HEK293 (cell line): ENCODE data around the gene PHACTR1.

Source experiments
- CTCF ChIA-PET: fragments of 350-600 bp; formaldehyde crosslinking; extraction: SDS; loops from one replicate; lab custom pipeline; 2021; ENCODE audit warnings: antibody characterized with exemption; lab: Yijun Ruan, JAX
- POLR2A ChIA-PET: fragments of 300-600 bp; formaldehyde crosslinking; extraction: SDS; loops from one replicate; lab custom pipeline; 2020; ENCODE audit warnings: antibody characterized with exemption, inconsistent platforms; lab: Yijun Ruan, JAX
- H3K27ac ChIP-seq: fragments of 200-500 bp; sonication (Bioruptor generic); 2 replicates; pipeline ENCODE4 v1.5.1; 2014; ENCODE audit warnings: low read depth, low read length, control low read depth, inconsistent platforms; ENCODE audit errors: extremely low read depth
- H3K36me3 ChIP-seq, 2 experiments: fragments of 200-500 bp in 1 of 2; sonication (Bioruptor generic) in 1 of 2; 1 replicate in 1 of 2; 2 replicates in 1 of 2; pipeline ENCODE4 v1.5.1; 2014 to 2017; ENCODE audit warnings: inconsistent platforms in 2 of 2, low read length in 2 of 2; ENCODE audit not compliant: control insufficient read depth in 2 of 2, insufficient read depth in 1 of 2
- H3K4me1 ChIP-seq: fragments of 200-500 bp; sonication (Bioruptor generic); 2 replicates; pipeline ENCODE4 v1.5.1; 2014; ENCODE audit warnings: mild to moderate bottlenecking, low read length, inconsistent platforms; ENCODE audit not compliant: control insufficient read depth, insufficient read depth
- H3K4me3 ChIP-seq: 2 replicates; pipeline ENCODE4 v1.5.1; 2011; ENCODE audit warnings: low read depth, mild to moderate bottlenecking, control low read depth, low read length, moderate library complexity
- H3K9me3 ChIP-seq: fragments of 200-500 bp; sonication (Bioruptor generic); 2 replicates; pipeline ENCODE4 v1.5.1; 2014; ENCODE audit warnings: low read depth, low read length, inconsistent platforms; ENCODE audit not compliant: control insufficient read depth, insufficient read depth
- GFI1B ChIP-seq: fragments of 450-650 bp; formaldehyde crosslinking; IDR thresholded peaks from 2 replicates; pipeline ENCODE4 v1.5.1; 2016; ENCODE audit warnings: missing biosample characterization, missing genetic modification characterization
- GLIS2 ChIP-seq: fragments of 450-650 bp; formaldehyde crosslinking; IDR thresholded peaks from 2 replicates; pipeline ENCODE4 v1.5.1; 2016; ENCODE audit warnings: missing biosample characterization, missing genetic modification characterization
- HOXA7 ChIP-seq: sonication (generic); formaldehyde crosslinking; IDR thresholded peaks from 2 replicates; pipeline ENCODE4 v1.8.1; 2022; ENCODE audit warnings: missing genetic modification reagents, borderline replicate concordance
- INSM2 ChIP-seq: fragments of 450-650 bp; formaldehyde crosslinking; IDR thresholded peaks from 2 replicates; pipeline ENCODE4 v1.5.1; 2016; ENCODE audit warnings: missing biosample characterization, missing genetic modification characterization
- KLF17 ChIP-seq: fragments of 450-650 bp; formaldehyde crosslinking; IDR thresholded peaks from 2 replicates; pipeline ENCODE4 v1.5.1; 2016; ENCODE audit warnings: missing biosample characterization, missing genetic modification characterization
- MZF1 ChIP-seq: fragments of 450-650 bp; formaldehyde crosslinking; IDR thresholded peaks from 2 replicates; pipeline ENCODE4 v1.5.1; 2017; ENCODE audit warnings: missing biosample characterization, missing genetic modification characterization, borderline replicate concordance
- OSR2 ChIP-seq: fragments of 450-650 bp; formaldehyde crosslinking; IDR thresholded peaks from 2 replicates; pipeline ENCODE4 v1.5.1; 2016; ENCODE audit warnings: missing biosample characterization, missing genetic modification characterization
- RBAK ChIP-seq: fragments of 450-650 bp; formaldehyde crosslinking; IDR thresholded peaks from 2 replicates; pipeline ENCODE4 v1.5.1; 2016; ENCODE audit warnings: missing biosample characterization, missing genetic modification characterization
- TCF7L2 ChIP-seq: IDR thresholded peaks from 2 replicates; pipeline ENCODE4 v1.6.1; 2011; ENCODE audit warnings: low read depth, mild to moderate bottlenecking, inconsistent platforms, low read length, moderate library complexity, borderline replicate concordance
- YY2 ChIP-seq: fragments of 450-650 bp; formaldehyde crosslinking; IDR thresholded peaks from 2 replicates; pipeline ENCODE4 v1.5.1; 2016; ENCODE audit warnings: missing biosample characterization, missing genetic modification characterization
- ZNF133 ChIP-seq: fragments of 450-650 bp; formaldehyde crosslinking; IDR thresholded peaks from 2 replicates; pipeline ENCODE4 v1.5.1; 2016; ENCODE audit warnings: missing biosample characterization, missing genetic modification characterization
- ZNF146 ChIP-seq: fragments of 450-650 bp; formaldehyde crosslinking; IDR thresholded peaks from 2 replicates; pipeline ENCODE4 v1.5.1; 2016; ENCODE audit warnings: missing biosample characterization, missing genetic modification characterization
- ZNF16 ChIP-seq: fragments of 450-650 bp; formaldehyde crosslinking; IDR thresholded peaks from 2 replicates; pipeline ENCODE4 v1.5.1; 2016; ENCODE audit warnings: low read depth, missing biosample characterization, missing genetic modification characterization
- ZNF350 ChIP-seq: fragments of 450-650 bp; formaldehyde crosslinking; IDR thresholded peaks from 2 replicates; pipeline ENCODE4 v1.5.0; 2017; ENCODE audit warnings: missing biosample characterization, mild to moderate bottlenecking, missing genetic modification characterization
- ZNF558 ChIP-seq: fragments of 450-650 bp; formaldehyde crosslinking; IDR thresholded peaks from 2 replicates; pipeline ENCODE4 v1.5.1; 2016; ENCODE audit warnings: missing biosample characterization, missing genetic modification characterization
- ZNF560 ChIP-seq: fragments of 450-650 bp; formaldehyde crosslinking; IDR thresholded peaks from 2 replicates; pipeline ENCODE4 v1.5.1; 2017; ENCODE audit warnings: missing biosample characterization, missing genetic modification characterization, borderline replicate concordance
- ZNF585B ChIP-seq: fragments of 450-650 bp; formaldehyde crosslinking; IDR thresholded peaks from 2 replicates; pipeline ENCODE4 v1.5.1; 2016; ENCODE audit warnings: missing biosample characterization, missing genetic modification characterization
- ZNF621 ChIP-seq: fragments of 450-650 bp; formaldehyde crosslinking; IDR thresholded peaks from 2 replicates; pipeline ENCODE4 v1.5.1; 2017; ENCODE audit warnings: missing biosample characterization, missing genetic modification characterization
- ZNF660 ChIP-seq: fragments of 450-650 bp; IDR thresholded peaks from 2 replicates; pipeline ENCODE4 v1.5.1; 2018; ENCODE audit warnings: missing biosample characterization, mild to moderate bottlenecking, missing genetic modification characterization
- ZNF670 ChIP-seq: fragments of 450-650 bp; formaldehyde crosslinking; IDR thresholded peaks from 2 replicates; pipeline ENCODE4 v1.5.1; 2016; ENCODE audit warnings: missing biosample characterization, missing genetic modification characterization, low read depth
- ZNF76 ChIP-seq: fragments of 450-650 bp; formaldehyde crosslinking; IDR thresholded peaks from 2 replicates; pipeline ENCODE4; 2016; ENCODE audit warnings: low read depth, missing biosample characterization, missing genetic modification characterization, borderline replicate concordance
- ZNF830 ChIP-seq: fragments of 450-650 bp; IDR thresholded peaks from 2 replicates; pipeline ENCODE4 v1.5.0; 2018; ENCODE audit warnings: missing biosample characterization, missing genetic modification characterization, low read depth, mild to moderate bottlenecking, moderate library complexity
- TF ChIP-seq, protein P1 (sequence below): fragments of 450-650 bp; formaldehyde crosslinking; IDR thresholded peaks from 2 replicates; pipeline ENCODE4 v1.5.1; 2016; ENCODE audit warnings: missing biosample characterization, missing genetic modification characterization
- TF ChIP-seq, protein P2 (sequence below): fragments of 450-650 bp; formaldehyde crosslinking; IDR thresholded peaks from 2 replicates; pipeline ENCODE4 v1.5.1; 2016; ENCODE audit warnings: missing biosample characterization, missing genetic modification characterization
- TF ChIP-seq, protein P3 (sequence below): fragments of 450-650 bp; formaldehyde crosslinking; IDR thresholded peaks from 2 replicates; pipeline ENCODE4 v1.5.1; 2016; ENCODE audit warnings: missing biosample characterization, missing genetic modification characterization

PHACTR1 gene

GRCh38 chr6:13096084-13096483 is 379.5 kb downstream of the PHACTR1 start:
- POLR2A ChIA-PET: no interaction called here
- CTCF ChIA-PET: interaction anchor here (0.6 kb wide), 1 partner anchor 33 kb away, joined by 4 read pairs; no protein-coding TSS in a partner anchor
- Histone ChIP-seq H3K27ac (no peak overlapping the region), H3K9me3 (no peaks in the 10 kb centered on the region), H3K4me1 (no peaks in the 10 kb centered on the region), H3K36me3 (no peaks in the 10 kb centered on the region), H3K4me3 (no peak overlapping the region)
- TF ChIP-seq OSR2: no peak

GRCh38 chr6:13097454-13097853 is 380.9 kb downstream of the PHACTR1 start:
- H3K4me1 ChIP-seq: no peaks in the 10 kb centered on the region
- no peak overlapping the region for H3K4me3 ChIP-seq
- no peak for TF ChIP-seq ZNF830 (tag by site-specific recombination)
- TF ChIP-seq, protein P1, sequence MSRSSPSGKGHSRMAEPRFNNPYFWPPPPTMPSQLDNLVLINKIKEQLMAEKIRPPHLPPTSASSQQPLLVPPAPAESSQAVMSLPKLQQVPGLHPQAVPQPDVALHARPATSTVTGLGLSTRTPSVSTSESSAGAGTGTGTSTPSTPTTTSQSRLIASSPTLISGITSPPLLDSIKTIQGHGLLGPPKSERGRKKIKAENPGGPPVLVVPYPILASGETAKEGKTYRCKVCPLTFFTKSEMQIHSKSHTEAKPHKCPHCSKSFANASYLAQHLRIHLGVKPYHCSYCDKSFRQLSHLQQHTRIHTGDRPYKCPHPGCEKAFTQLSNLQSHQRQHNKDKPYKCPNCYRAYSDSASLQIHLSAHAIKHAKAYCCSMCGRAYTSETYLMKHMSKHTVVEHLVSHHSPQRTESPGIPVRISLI (tag by site-specific recombination): no peak
- TF ChIP-seq, protein P2, sequence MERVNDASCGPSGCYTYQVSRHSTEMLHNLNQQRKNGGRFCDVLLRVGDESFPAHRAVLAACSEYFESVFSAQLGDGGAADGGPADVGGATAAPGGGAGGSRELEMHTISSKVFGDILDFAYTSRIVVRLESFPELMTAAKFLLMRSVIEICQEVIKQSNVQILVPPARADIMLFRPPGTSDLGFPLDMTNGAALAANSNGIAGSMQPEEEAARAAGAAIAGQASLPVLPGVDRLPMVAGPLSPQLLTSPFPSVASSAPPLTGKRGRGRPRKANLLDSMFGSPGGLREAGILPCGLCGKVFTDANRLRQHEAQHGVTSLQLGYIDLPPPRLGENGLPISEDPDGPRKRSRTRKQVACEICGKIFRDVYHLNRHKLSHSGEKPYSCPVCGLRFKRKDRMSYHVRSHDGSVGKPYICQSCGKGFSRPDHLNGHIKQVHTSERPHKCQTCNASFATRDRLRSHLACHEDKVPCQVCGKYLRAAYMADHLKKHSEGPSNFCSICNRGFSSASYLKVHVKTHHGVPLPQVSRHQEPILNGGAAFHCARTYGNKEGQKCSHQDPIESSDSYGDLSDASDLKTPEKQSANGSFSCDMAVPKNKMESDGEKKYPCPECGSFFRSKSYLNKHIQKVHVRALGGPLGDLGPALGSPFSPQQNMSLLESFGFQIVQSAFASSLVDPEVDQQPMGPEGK (tag by site-specific recombination): no peak
- no peak for TF ChIP-seq RBAK (tag by site-specific recombination)
- POLR2A ChIA-PET: no interaction called here
- CTCF ChIA-PET: no interaction called here
- H3K9me3 ChIP-seq: no peaks in the 10 kb centered on the region
- no peaks in the 10 kb centered on the region for H3K36me3 ChIP-seq
- H3K27ac ChIP-seq: no peak overlapping the region

DNA sequence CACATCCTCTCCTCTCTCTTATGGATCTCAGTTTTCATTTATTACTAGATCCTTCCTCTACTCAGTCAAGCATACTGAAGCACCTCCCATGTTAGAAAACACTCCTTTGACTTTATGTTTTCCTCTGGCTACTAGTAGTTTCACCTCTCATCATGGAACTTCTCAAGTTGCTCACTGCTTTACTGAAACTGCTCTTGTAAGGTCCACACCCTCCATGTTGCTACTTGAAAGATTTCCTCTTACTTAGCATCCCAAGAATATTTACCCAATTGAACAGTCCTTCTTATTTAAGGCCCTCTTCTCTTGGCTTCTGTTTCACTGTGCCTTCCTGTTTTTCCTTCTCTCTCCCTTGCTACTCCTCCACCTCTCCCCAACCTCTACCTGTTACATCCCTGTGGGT is 381.4 kb downstream of the PHACTR1 start:
- no peak overlapping the region for H3K27ac ChIP-seq
- POLR2A ChIA-PET: no interaction called here

DNA sequence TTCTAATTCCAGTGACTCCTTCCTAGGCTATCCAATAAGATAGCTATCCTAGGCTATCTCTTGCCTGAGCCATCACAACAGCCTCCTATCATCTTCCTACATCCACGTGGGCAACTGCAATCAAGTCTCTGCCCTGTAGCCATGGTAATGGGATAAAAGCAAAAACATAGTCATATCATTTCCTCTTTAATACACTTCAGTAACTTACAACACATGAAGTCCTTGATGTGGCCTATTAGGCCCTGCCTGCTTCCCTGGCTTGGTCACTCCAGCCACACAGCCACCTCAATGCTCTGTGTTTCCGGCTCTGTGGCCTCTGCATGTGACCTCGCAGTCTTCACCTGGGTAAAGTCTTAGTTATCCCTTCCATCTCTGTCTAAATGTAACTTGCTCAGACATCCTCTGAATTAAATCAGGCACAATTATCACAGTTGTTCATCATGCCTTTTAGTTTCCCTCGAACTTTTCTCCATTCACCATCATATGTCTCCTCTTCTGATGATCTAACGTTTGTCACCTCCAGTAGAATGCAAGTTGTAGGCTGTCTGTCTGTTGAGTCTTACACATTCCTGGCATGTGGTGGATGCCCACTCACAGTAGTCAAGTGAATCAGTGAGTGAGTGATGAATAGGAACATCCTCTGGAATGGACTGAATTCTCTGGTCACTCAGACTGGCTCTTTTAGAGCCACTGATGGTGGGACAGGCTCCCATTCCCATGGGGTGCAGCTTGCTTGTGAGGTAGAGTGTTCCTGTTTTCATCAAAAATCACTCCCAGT is 382.4 kb downstream of the PHACTR1 start:
- POLR2A ChIA-PET: no interaction called here
- TF ChIP-seq YY2 (tag by site-specific recombination): no peak
- TF ChIP-seq ZNF76: no peak
- no peak for TF ChIP-seq TCF7L2
- no peak for TF ChIP-seq INSM2
- no peak for TF ChIP-seq ZNF558 (tag by site-specific recombination)
- TF ChIP-seq, protein P3, sequence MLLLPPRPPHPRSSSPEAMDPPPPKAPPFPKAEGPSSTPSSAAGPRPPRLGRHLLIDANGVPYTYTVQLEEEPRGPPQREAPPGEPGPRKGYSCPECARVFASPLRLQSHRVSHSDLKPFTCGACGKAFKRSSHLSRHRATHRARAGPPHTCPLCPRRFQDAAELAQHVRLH: no peak
- no peaks in the 10 kb centered on the region for H3K9me3 ChIP-seq
- no peaks in the 10 kb centered on the region for H3K4me1 ChIP-seq
- H3K4me3 ChIP-seq: no peak overlapping the region
- no peaks in the 10 kb centered on the region for H3K36me3 ChIP-seq
- no peak overlapping the region for H3K27ac ChIP-seq
- CTCF ChIA-PET: interaction anchor here (0.6 to 0.9 kb wide), 4 partner anchors 14 to 165 kb away, joined by 3 to 4 read pairs (median 4); no protein-coding TSS in a partner anchor

More for the DNA sequence above, 381.4 kb downstream of the PHACTR1 start:
- H3K4me3 ChIP-seq: no peak overlapping the region
- CTCF ChIA-PET: interaction anchor here (0.6 kb wide), 1 partner anchor 13 kb away, joined by 4 read pairs; no protein-coding TSS in a partner anchor
- TF ChIP-seq ZNF350: no peak
- TF ChIP-seq GFI1B: no peak
- TF ChIP-seq GLIS2 (tag by site-specific recombination): no peak
- TF ChIP-seq ZNF560 (tag by site-specific recombination): no peak
- TF ChIP-seq ZNF16 (tag by site-specific recombination): no peak
- TF ChIP-seq ZNF133: no peak
- no peak for TF ChIP-seq HOXA7 (CRISPR knock-in tag)
- no peak for TF ChIP-seq ZNF585B (tag by site-specific recombination)
- TF ChIP-seq ZNF621 (tag by site-specific recombination): no peak
- no peak for TF ChIP-seq ZNF670
- no peak for TF ChIP-seq ZNF146 (tag by site-specific recombination)
- no peak for TF ChIP-seq ZNF660 (tag by site-specific recombination)
- TF ChIP-seq MZF1 (tag by site-specific recombination): no peak
- TF ChIP-seq KLF17: no peak
- H3K4me1 ChIP-seq: no peaks in the 10 kb centered on the region
- no peaks in the 10 kb centered on the region for H3K36me3 ChIP-seq
- no peaks in the 10 kb centered on the region for H3K9me3 ChIP-seq
